ACC112 (cell line): ENCODE data around the gene SOS1.
"Not testable (repeated sequence)": the region's sequence is repeated elsewhere in the genome, so short reads cannot be mapped to it uniquely, and the experiment has no call there.

Source experiments
- H2AFZ ChIP-seq: fragments of 200-600 bp; sonication (generic); one replicate; pipeline ENCODE4 v1.6.0; 2017; ENCODE audit warnings: antibody characterized with exemption, low read length; ENCODE audit not compliant: unreplicated experiment
- H3K27ac ChIP-seq: fragments of 200-600 bp; sonication (generic); 2 replicates; pipeline ENCODE4 v1.5.1; 2014; ENCODE audit warnings: low read depth, mild to moderate bottlenecking, antibody characterized with exemption, low read length, moderate library complexity
- H3K27me3 ChIP-seq: fragments of 200-600 bp; sonication (generic); 2 replicates; pipeline ENCODE4 v1.6.1; 2014; ENCODE audit warnings: mild to moderate bottlenecking, antibody characterized with exemption, low read length, moderate library complexity, mixed read lengths; ENCODE audit not compliant: insufficient read depth
- H3K36me3 ChIP-seq: fragments of 200-600 bp; sonication (generic); 2 replicates; pipeline ENCODE4 v1.6.1; 2016; ENCODE audit warnings: mild to moderate bottlenecking, antibody characterized with exemption, low read length, moderate library complexity, mixed read lengths; ENCODE audit not compliant: insufficient read depth
- H3K4me1 ChIP-seq: fragments of 200-600 bp; sonication (generic); one replicate; pipeline ENCODE4 v1.6.1; 2016; ENCODE audit warnings: low read length, mixed read lengths; ENCODE audit not compliant: insufficient read depth, unreplicated experiment, control insufficient read depth
- H3K4me3 ChIP-seq: fragments of 200-600 bp; sonication (generic); 2 replicates; pipeline ENCODE4 v1.5.1; 2014; ENCODE audit warnings: mild to moderate bottlenecking, low read depth, low read length
- H3K79me2 ChIP-seq: fragments of 200-600 bp; sonication (generic); one replicate; pipeline ENCODE4 v1.6.0; 2016; ENCODE audit warnings: low read length; ENCODE audit not compliant: control insufficient read depth, unreplicated experiment, insufficient read depth

Gene SOS1

DNA sequence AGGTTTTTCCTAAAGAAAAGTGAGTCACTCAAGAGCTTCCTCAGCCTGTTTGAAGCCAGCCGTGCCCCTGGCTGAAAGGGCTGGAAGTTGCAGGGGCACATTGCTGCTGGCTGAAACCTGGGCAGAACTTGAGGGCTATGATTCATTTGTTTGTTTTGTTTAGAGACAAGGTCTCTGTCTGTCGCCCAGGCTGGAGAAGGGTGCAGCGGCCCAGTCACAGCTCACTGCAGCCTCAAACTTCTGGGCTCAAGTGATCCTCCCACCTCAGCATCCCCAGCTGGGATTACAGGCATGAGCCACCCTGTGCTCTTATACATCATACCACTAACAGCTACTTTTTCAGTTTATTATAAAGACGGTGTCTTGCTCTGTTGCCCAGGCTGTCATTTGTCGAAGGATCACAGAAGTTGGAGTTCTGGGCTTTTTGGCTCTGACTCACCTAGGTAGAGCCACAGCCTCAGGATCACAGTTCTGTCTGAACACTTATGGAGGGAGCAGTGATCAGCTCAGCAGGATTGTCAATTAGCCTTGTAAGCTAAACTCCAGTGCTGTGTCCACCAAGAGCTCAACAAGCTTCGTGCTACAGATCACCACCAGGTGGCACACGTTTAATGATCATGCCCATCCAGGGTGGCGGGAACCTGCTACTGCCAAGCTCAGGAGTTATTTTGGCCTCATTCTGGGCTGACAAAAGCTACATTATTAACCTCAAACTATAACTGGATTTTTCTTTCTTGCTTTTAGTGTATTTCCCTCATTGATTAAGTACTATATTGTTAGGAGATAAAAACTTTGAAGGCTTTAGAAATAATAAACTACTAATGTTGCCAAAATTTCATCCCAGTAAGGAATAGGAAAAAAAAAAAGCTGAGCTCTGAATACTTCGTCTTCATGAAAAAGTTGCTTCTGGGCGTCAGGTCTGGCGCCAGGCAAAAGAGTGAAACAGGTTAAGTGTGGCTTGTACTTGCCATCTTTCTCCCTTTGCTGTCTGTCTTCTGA lies 173.3 kb downstream of the SOS1 start:
- H3K79me2 ChIP-seq, result no peaks in the 10 kb centered on the region
- no peaks in the 10 kb centered on the region for H3K36me3 ChIP-seq
- no peak overlapping the region for H2AFZ ChIP-seq
- H3K4me1 ChIP-seq, result peaks cover 10% of the 10 kb centered on the region
- no peak overlapping the region for H3K4me3 ChIP-seq
- H3K27me3 ChIP-seq, result no peaks in the 10 kb centered on the region
- H3K27ac ChIP-seq, result no peak overlapping the region

DNA sequence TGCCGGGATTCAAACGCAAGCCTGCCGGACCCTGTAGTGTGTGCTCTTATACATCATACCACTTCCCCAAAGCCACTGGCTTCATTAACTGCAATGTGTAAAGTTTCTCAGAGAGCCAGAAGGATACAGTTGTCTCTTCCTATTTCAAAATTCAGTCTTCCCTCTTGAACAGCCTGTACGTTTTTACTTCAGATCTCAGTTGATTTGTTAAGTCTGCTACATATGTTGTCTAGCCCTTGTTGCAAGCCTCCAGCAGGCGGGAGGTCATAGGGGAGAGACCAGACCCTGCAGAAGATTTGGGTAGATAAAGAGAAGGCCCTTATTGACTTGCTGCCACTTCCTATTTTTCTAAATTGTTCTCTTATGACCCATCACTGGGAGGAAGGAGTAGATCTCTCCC lies 174.9 kb downstream of the SOS1 start:
- Histone ChIP-seq H3K4me3 (no peak overlapping the region), H3K4me1 (peaks cover 10% of the 10 kb centered on the region), H2AFZ (no peak overlapping the region), H3K79me2 (no peaks in the 10 kb centered on the region), H3K36me3 (no peaks in the 10 kb centered on the region), H3K27ac (no peak overlapping the region), H3K27me3 (no peaks in the 10 kb centered on the region)

DNA sequence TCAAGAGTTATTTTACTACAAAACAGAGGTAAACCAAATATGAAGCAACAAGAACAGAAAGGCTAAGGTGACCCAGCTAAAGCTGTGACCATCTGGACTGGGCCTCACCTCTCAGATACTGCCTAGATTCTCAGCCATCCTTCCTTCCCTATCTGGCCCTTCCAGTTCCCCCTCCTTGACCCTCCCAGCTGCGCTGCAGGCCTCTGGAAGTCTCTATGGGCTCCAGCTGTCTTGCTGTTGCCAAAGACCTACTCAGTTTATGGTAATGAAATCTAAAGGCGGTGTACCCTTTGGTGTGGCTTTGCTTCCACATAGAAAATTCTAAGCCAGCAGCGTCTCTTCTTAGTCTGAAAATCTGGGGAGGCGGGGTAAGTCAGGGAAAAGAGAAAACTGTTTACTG lies 175.5 kb downstream of the SOS1 start:
- H3K4me3 ChIP-seq, result no peak overlapping the region
- H3K36me3 ChIP-seq, result no peaks in the 10 kb centered on the region
- no peak overlapping the region for H3K27ac ChIP-seq
- H3K4me1 ChIP-seq, result peaks cover 10% of the 10 kb centered on the region
- no peaks in the 10 kb centered on the region for H3K79me2 ChIP-seq
- no peak overlapping the region for H2AFZ ChIP-seq
- no peaks in the 10 kb centered on the region for H3K27me3 ChIP-seq

DNA sequence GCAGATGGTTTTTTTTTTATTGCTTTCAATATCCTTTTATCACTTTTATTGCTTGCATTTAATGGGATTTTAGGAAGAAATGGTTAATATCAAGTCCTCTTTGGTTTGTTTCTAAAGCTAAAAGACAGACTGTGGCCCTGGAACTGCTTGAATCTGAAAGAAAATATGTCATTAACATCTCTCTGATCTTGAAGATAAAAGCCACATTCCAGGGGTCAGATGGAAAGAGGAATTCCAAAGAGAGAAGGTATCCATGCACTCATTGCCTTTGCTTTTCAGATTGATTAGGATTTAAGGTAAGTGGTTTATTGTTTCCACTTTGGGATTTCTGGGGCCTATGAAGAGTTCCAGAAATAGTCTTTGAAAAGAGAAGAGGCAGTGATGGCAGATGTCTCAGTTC lies 177.1 kb downstream of the SOS1 start:
- no peaks in the 10 kb centered on the region for H3K27me3 ChIP-seq
- no peak overlapping the region for H3K4me3 ChIP-seq
- H2AFZ ChIP-seq, result no peak overlapping the region
- H3K27ac ChIP-seq, result no peak overlapping the region
- H3K79me2 ChIP-seq, result no peaks in the 10 kb centered on the region
- peaks cover 10% of the 10 kb centered on the region for H3K4me1 ChIP-seq
- no peaks in the 10 kb centered on the region for H3K36me3 ChIP-seq

- Histone ChIP-seq H3K79me2 (no peaks in the 10 kb centered on the region), H2AFZ (no peak overlapping the region), H3K27me3 (no peaks in the 10 kb centered on the region), H3K4me1 (peaks cover under 1% of the 10 kb centered on the region), H3K36me3 (no peaks in the 10 kb centered on the region), H3K27ac (no peak overlapping the region), H3K4me3 (no peak overlapping the region)
These were observed 180.1 kb downstream of the SOS1 start for GRCh38 chr2:38940746-38941145.

- no peak overlapping the region for H2AFZ ChIP-seq
These were observed 183.3 kb downstream of the SOS1 start for GRCh38 chr2:38937548-38937947.

DNA sequence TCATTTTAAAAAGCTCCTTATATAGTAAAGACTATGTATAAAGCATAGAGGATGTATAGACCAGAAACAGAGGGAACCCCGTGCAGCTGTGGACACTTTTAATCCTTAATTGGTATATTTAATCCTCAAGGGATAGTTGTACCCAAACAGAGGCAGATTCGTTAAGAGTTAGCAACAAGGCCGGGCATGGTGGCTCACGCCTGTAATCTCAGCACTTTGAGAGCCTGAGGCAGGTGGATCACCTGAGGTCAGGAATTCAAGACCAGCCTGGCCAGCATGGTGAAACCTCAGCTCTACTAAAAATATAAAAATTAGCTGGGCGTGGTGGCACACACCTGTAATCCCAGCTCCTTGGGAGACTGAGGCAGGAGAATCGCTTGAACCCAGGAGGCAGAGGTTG lies 184.3 kb downstream of the SOS1 start:
- not testable (repeated sequence) for H2AFZ ChIP-seq, H3K79me2 ChIP-seq, H3K27me3 ChIP-seq, H3K4me1 ChIP-seq, H3K36me3 ChIP-seq, H3K4me3 ChIP-seq, H3K27ac ChIP-seq

More at GRCh38 chr2:38937548-38937947, 183.3 kb downstream of the SOS1 start:
- Histone ChIP-seq H3K27ac (no peak overlapping the region), H3K79me2 (no peaks in the 10 kb centered on the region), H3K36me3 (no peaks in the 10 kb centered on the region), H3K4me3 (no peak overlapping the region), H3K4me1 (peaks cover 5% of the 10 kb centered on the region), H3K27me3 (no peaks in the 10 kb centered on the region)

- Histone ChIP-seq H3K36me3 (no peaks in the 10 kb centered on the region), H2AFZ (no peak overlapping the region), H3K27ac (no peak overlapping the region), H3K4me3 (no peak overlapping the region; the same call in 1 of the 2 replicates), H3K79me2 (no peaks in the 10 kb centered on the region), H3K27me3 (no peaks in the 10 kb centered on the region), H3K4me1 (peaks cover 5% of the 10 kb centered on the region)
These were observed 185.2 kb downstream of the SOS1 start for GRCh38 chr2:38935568-38936172.

DNA sequence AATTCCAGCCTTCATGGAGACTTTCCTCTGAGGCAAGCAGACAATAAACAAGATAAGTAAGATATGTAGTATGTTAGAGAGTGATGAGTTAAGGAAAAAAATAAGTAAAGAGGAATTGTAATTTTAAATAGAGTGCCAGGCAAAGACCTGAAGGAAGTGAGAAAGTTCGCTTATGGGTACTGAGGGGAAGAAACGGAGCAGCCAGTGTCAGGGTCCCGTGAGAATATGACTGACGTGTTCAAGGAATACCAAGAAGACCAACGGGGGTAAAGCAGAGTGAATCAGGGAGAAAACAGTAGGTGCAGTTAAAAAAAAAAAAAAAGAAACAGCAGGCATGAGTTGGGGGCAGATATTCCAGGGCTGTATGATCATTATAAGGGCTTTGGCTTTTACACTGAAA lies 186.1 kb downstream of the SOS1 start:
- Histone ChIP-seq H3K27me3 (no peaks in the 10 kb centered on the region), H3K4me1 (peaks cover 5% of the 10 kb centered on the region), H3K4me3 (no peak overlapping the region), H2AFZ (no peak overlapping the region), H3K27ac (no peak overlapping the region), H3K36me3 (no peaks in the 10 kb centered on the region), H3K79me2 (no peaks in the 10 kb centered on the region)

- H3K27ac ChIP-seq, result no peak overlapping the region
- no peaks in the 10 kb centered on the region for H3K27me3 ChIP-seq
- H3K36me3 ChIP-seq, result no peaks in the 10 kb centered on the region
- H3K79me2 ChIP-seq, result no peaks in the 10 kb centered on the region
- no peak overlapping the region for H3K4me3 ChIP-seq
- H2AFZ ChIP-seq, result no peak overlapping the region
- peaks cover 5% of the 10 kb centered on the region for H3K4me1 ChIP-seq
These were observed 187.2 kb downstream of the SOS1 start for GRCh38 chr2:38933653-38934052.

DNA sequence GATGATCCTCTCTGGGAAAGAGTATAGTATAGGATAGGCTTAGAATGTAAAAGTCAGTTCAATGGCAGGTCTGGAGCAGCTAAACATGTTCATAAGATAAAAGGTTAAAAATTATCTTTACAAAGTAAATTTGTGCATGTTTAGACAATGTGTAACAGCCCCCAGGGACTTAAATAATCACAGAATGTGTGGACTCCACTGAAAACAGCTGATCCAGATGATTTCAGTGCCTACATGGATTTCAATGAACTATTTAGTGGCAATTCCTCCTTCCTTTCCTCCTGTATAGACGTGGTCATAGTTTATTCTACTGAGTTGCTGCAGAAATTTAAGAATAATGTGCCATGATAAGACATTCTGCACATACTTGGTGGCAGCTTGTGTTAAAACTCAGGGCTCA lies 188.3 kb downstream of the SOS1 start:
- H3K27ac ChIP-seq, result no peak overlapping the region
- H3K36me3 ChIP-seq, result no peaks in the 10 kb centered on the region
- no peak overlapping the region for H2AFZ ChIP-seq
- peaks cover 5% of the 10 kb centered on the region for H3K4me1 ChIP-seq
- H3K79me2 ChIP-seq, result no peaks in the 10 kb centered on the region
- no peak overlapping the region for H3K4me3 ChIP-seq
- H3K27me3 ChIP-seq, result no peaks in the 10 kb centered on the region
